Mesothelial cell of epicardium (in vitro differentiated cells): Measurements from ENCODE around the gene NPEPL1. TPM values are rescaled to one million over a fixed set of nuclear protein-coding genes. Genes with fewer than 3 reads are reported as not detected.
A peak's percentile ranks its signal among the peaks of the same experiment; 100 is the strongest.

Source experiments
- DNase-seq, 2 experiments: peaks; one replicate each; pipeline ENCODE4 v3.0.0; 2021; ENCODE audit warnings: low spot score in 2 of 2; ENCODE audit not compliant: unreplicated experiment in 2 of 2
- H3K27ac Mint-ChIP-seq: 2 replicates; pipeline ENCODE4 v1.8.0; 2021; ENCODE audit warnings: mixed read lengths
- H3K27me3 Mint-ChIP-seq: 2 replicates; pipeline ENCODE4 v1.8.0; 2021; ENCODE audit warnings: low read depth, mixed read lengths
- H3K36me3 Mint-ChIP-seq: 2 replicates; pipeline ENCODE4 v1.8.0; 2021; ENCODE audit warnings: mixed read lengths
- H3K4me1 Mint-ChIP-seq: 2 replicates; pipeline ENCODE4 v1.8.0; 2021; ENCODE audit warnings: mixed read lengths
- H3K4me3 Mint-ChIP-seq: 2 replicates; pipeline ENCODE4 v1.8.0; 2021; ENCODE audit warnings: mild to moderate bottlenecking, moderate library complexity, mixed read lengths
- H3K9me3 Mint-ChIP-seq: 2 replicates; pipeline ENCODE4 v1.8.0; 2021; ENCODE audit warnings: mixed read lengths
- total RNA-seq: library from RNA; stranded (reverse); gene quantifications from 3 replicates; pipeline ENCODE4 v1.2.1, GENCODE V29; 2021
- TF ChIP-seq, protein P1 (sequence below): fragments of 200-600 bp; sonication (generic); IDR thresholded peaks from one replicate; pipeline ENCODE4 v1.5.0; 2021; ENCODE audit warnings: antibody characterized with exemption; ENCODE audit not compliant: unreplicated experiment

The NPEPL1 gene
- total RNA-seq, 1 donor from 2014 or later = 65.8 TPM

DNA sequence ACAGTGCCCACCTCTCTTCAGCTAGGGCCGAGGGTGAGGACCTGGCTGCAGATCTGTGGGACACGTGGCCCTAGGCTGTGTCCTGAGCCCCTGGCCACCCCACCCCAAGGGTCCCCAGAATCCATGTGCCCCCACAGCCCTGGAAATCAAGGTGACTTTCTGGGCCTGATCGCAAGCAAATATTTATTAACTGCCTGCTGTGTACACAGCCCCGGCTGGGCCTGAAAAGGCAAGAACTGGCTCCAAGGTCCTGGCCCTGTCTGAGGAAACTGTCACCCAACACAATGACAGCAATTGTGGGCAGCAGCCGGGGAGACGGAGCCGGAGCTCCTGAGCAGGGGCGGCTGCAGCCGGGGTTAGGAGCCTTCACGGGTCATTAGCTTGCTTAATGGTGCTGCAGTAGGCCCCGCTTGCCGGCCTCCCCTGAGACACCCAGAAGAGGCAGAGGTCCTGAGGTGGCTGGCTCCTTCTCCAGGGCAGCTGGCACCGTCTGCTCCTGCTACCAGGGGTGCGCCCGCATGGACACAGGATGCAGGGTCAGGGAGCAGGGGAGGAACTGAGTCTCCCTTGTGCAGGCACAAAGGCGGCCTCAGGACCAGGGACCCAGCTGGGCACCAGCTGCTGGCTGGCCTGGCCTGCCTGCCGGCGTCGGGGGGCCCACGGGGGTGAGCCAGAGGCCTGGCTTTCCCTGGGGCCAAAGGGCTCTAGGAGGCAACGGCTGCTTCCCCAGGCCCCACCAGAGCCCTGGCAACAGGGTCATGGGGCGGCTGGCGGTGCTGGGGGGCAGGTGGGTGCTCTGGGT is 24.1 kb downstream of the NPEPL1 start:
- TF ChIP-seq, protein P1, sequence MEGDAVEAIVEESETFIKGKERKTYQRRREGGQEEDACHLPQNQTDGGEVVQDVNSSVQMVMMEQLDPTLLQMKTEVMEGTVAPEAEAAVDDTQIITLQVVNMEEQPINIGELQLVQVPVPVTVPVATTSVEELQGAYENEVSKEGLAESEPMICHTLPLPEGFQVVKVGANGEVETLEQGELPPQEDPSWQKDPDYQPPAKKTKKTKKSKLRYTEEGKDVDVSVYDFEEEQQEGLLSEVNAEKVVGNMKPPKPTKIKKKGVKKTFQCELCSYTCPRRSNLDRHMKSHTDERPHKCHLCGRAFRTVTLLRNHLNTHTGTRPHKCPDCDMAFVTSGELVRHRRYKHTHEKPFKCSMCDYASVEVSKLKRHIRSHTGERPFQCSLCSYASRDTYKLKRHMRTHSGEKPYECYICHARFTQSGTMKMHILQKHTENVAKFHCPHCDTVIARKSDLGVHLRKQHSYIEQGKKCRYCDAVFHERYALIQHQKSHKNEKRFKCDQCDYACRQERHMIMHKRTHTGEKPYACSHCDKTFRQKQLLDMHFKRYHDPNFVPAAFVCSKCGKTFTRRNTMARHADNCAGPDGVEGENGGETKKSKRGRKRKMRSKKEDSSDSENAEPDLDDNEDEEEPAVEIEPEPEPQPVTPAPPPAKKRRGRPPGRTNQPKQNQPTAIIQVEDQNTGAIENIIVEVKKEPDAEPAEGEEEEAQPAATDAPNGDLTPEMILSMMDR = no peak
- no peak overlapping the region for H3K4me3 Mint-ChIP-seq
- H3K27ac Mint-ChIP-seq = no peak overlapping the region
- no peaks in the 10 kb centered on the region for H3K9me3 Mint-ChIP-seq
- DNase-seq = peak; percentile 15 to 31
- H3K36me3 Mint-ChIP-seq = peaks cover 3% of the 10 kb centered on the region
- H3K27me3 Mint-ChIP-seq = peaks cover 6% of the 10 kb centered on the region
- no peaks in the 10 kb centered on the region for H3K4me1 Mint-ChIP-seq

DNA sequence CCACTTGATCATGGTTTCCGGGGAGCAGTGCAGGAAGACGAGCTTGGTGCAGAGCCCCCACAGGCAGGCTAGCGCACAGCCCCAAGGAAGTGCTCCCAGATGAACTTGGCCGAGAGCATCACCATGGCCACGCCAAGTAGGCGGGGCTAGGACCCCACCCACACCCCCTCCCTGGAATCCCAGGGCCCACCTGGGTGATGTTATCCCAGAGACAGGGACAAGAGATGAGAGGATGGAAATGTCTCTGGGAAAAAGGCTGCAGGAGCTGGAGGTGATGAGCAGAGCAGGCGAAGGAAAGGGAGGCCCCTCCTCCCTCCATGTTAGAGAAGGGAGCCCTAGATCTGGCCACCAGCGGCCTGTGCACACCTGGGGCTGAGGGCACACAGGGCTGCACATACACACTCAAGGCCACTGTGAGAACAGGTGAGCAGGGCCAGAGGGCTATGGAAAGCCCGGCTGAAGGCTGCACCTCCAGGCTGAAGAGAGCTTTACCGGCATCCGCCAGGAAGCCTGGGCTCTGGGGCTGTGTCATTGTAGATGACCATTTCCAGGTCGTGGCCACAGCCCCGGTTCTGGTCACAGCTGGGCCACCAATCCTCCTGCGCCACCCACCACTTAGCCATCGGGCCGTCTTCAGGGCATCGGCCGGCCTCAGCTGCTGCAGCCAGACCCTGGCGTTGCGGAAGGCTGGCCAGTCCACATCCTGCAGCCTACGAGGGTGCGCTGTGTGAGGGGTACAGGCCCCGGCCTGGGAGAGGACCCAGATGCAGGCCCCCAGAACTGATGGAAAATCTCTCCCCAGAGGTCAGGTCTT is 24.9 kb downstream of the NPEPL1 start:
- Mint-ChIP-seq H3K27me3 (peaks cover 13% of the 10 kb centered on the region), H3K4me3 (no peak overlapping the region), H3K36me3 (peaks cover 3% of the 10 kb centered on the region), H3K4me1 (no peaks in the 10 kb centered on the region), H3K9me3 (no peaks in the 10 kb centered on the region), H3K27ac (no peak overlapping the region)
- DNase-seq = peak; percentile 15 to 36
- TF ChIP-seq, protein P1 = no peak

DNA sequence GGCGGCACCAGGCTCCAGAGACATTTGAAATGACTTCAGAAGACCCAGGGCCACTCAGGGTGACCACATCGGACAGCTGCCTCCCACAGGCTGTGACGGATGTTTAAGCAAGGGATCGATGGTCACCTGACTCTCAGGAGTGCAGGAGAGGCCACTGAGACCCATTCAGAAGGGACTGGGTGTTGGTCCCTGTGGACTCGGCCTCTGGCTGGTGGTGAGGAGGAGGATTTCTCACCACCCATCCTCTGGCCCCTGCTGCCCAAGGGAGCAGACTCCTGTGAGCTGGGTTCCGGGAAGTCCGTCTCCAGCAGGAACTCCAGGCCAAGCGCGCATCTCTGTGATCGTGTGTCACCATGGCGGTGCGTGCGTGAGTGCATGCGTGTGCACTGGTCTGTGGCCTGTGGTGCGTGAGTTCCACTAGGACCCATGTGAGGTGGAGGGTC is 25.5 kb downstream of the NPEPL1 start:
- Mint-ChIP-seq H3K36me3 (peaks cover 3% of the 10 kb centered on the region), H3K4me1 (no peaks in the 10 kb centered on the region), H3K4me3 (no peak overlapping the region), H3K27me3 (peaks cover 19% of the 10 kb centered on the region), H3K9me3 (no peaks in the 10 kb centered on the region), H3K27ac (no peak overlapping the region)
- TF ChIP-seq, protein P1 = no peak
- peak; percentile 17 to 24 for DNase-seq

DNA sequence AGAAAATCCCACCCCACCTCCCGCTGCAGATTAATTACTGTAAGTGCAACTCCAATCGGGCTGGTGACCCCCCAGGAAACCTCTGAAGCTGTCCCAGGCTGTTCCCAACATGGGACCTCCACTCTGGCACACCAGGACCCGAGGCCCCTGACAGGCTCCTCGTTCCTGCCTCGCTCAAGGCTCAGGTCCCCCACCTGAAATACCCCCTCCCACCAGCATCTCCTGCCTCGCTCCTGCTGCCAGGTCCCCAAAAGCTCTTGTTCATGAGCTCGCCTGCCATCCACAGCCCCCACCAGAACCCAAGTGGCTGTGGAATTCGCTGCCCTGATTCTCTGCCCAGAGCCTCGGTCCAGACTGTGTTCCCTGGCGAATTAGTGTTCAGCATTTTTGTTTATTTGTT is 26.1 kb downstream of the NPEPL1 start:
- Mint-ChIP-seq H3K9me3 (no peaks in the 10 kb centered on the region), H3K27me3 (peaks cover 25% of the 10 kb centered on the region), H3K4me1 (no peaks in the 10 kb centered on the region), H3K4me3 (no peak overlapping the region), H3K27ac (no peak overlapping the region), H3K36me3 (peaks cover 2% of the 10 kb centered on the region)
- peak in 1 of 2 experiments; percentile 16 for DNase-seq
- TF ChIP-seq, protein P1 = no peak

DNA sequence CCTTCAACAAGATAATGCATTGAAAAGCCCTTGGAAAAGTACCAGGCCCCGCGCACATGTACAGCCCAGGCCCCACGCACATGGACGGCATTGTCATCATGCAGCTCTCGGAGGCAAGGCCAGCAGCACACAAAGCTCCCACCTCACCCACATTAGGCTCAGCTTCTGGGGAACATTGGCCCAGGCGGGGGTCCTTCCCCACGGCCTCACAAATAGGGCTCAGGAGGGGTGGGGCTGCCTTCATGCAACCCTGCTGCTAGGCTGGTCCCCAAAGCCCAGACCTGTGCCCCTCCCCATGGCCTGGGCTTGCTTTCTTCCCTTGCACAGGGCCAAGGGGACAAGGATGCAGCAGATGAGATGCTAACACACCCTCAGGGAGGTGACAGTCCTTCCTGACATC is 26.7 kb downstream of the NPEPL1 start:
- DNase-seq = peak; percentile 12 to 34
- Mint-ChIP-seq H3K36me3 (no peaks in the 10 kb centered on the region), H3K27ac (no peak overlapping the region), H3K4me1 (no peaks in the 10 kb centered on the region), H3K4me3 (no peak overlapping the region), H3K27me3 (peaks cover 30% of the 10 kb centered on the region), H3K9me3 (peaks cover 2% of the 10 kb centered on the region)
- TF ChIP-seq, protein P1 = no peak
